ENCODE results near the gene HDGF. TPM values are rescaled to one million over a fixed set of nuclear protein-coding genes. Genes with fewer than 3 reads are reported as not detected.

The HDGF gene
- total RNA-seq, 1 experiment from 2014 or later: 498 TPM

DNA sequence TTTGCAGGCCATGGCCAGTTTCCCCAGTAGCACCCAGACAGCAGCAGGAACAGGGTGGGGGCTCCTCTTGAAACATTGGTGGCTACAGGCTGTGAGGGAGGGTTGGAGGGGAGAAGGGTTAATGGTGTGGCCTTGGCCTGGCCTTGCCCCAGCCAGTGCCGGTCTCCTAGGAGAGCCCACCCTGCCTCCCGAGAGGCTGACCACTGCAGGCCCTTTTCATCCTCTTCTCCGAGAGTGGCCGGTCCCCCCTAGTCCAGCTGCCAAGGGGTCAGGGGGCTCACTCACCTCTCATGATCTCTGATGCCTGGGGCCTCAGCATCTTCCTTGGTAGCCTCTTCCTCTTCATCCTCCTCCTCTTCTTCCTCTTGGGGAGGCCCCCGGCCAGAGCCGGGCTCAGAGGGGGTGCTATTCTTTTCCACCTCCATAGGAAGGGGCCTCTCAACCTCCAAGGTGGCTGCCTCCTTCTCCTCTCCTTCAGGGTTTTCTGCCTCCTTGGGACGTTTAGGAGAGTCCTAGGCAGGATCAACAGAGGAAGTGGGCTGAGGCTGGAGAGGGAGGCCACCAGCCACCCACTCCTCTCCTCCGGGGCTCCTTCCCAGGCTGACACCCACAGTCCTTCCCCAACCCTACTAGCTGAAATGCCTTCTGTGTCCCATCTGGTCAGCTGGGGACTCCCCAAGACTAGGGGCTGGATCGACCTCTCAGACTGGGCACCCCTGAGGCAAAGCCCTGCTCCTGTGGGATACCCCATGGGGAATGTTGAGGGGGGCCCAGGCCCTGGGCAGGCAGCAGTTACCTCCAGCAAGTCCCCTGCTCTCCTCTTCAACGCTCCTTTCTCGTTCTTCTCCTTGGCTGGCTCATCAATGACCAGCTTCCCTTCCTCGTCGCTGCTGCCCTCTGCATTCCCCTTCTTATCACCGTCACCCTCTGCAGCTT, 7.8 kb downstream of the HDGF start:
- Histone ChIP-seq H3K79me2 (ENCODE audit: low read depth) (peaks cover 73% of the 10 kb centered on the region), H3K9me3 (ENCODE audit: insufficient read depth, low read depth) (no peaks in the 10 kb centered on the region), H3F3A (ENCODE audit: insufficient read depth, low read depth) (peaks cover 72% of the 10 kb centered on the region), H3K4me3 (no peak overlapping the region), H3K9me2 (ENCODE audit: insufficient read depth) (no peaks in the 10 kb centered on the region), H2AFZ (no peak overlapping the region), H4K20me1 (ENCODE audit: insufficient read depth) (peaks cover 16% of the 10 kb centered on the region), H3K27ac (peak overlapping the region; percentile 60; the same call in 1 of the 2 replicates), H3K36me3 (ENCODE audit: low read depth) (peaks cover 23% of the 10 kb centered on the region), H3K4me1 (replicated peaks; ENCODE audit: insufficient read depth) (peaks cover 34% of the 10 kb centered on the region), H3K27me3 (ENCODE audit: insufficient read depth, low read depth) (no peaks in the 10 kb centered on the region), H3K4me2 (no peak overlapping the region)
- no peak for DNase-seq
- TF ChIP-seq, protein P1, sequence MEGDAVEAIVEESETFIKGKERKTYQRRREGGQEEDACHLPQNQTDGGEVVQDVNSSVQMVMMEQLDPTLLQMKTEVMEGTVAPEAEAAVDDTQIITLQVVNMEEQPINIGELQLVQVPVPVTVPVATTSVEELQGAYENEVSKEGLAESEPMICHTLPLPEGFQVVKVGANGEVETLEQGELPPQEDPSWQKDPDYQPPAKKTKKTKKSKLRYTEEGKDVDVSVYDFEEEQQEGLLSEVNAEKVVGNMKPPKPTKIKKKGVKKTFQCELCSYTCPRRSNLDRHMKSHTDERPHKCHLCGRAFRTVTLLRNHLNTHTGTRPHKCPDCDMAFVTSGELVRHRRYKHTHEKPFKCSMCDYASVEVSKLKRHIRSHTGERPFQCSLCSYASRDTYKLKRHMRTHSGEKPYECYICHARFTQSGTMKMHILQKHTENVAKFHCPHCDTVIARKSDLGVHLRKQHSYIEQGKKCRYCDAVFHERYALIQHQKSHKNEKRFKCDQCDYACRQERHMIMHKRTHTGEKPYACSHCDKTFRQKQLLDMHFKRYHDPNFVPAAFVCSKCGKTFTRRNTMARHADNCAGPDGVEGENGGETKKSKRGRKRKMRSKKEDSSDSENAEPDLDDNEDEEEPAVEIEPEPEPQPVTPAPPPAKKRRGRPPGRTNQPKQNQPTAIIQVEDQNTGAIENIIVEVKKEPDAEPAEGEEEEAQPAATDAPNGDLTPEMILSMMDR (conservative IDR thresholded peaks at IDR 0.05): no peak
- no peak for TF ChIP-seq EZH2 (IDR thresholded peaks at IDR 0.05; ENCODE audit: low read depth)
- POLR2A ChIA-PET (ENCODE audit: unreplicated experiment): no interaction called here
- BruUV-seq (replicated peaks): TSS peak; percentile 29
- CTCF ChIA-PET: no interaction called here
- intact Hi-C loops (cut with micrococcal nuclease; ENCODE audit: unreplicated experiment): no loop called here

GRCh38 chr1:156742801-156743200, 8.7 kb downstream of the HDGF start:
- Histone ChIP-seq H3K79me2 (ENCODE audit: low read depth) (peaks cover 66% of the 10 kb centered on the region), H3K4me2 (no peak overlapping the region), H3K36me3 (ENCODE audit: low read depth) (peaks cover 23% of the 10 kb centered on the region), H3K27ac (peak overlapping the region; percentile 60; the same call in 1 of the 2 replicates), H3K4me1 (replicated peaks; ENCODE audit: insufficient read depth) (peaks cover 29% of the 10 kb centered on the region), H3K9me2 (ENCODE audit: insufficient read depth) (no peaks in the 10 kb centered on the region), H3F3A (ENCODE audit: insufficient read depth, low read depth) (peaks cover 63% of the 10 kb centered on the region), H4K20me1 (ENCODE audit: insufficient read depth) (peaks cover 16% of the 10 kb centered on the region), H3K4me3 (no peak overlapping the region), H3K9me3 (ENCODE audit: insufficient read depth, low read depth) (no peaks in the 10 kb centered on the region), H2AFZ (no peak overlapping the region), H3K27me3 (ENCODE audit: insufficient read depth, low read depth) (no peaks in the 10 kb centered on the region)
- TF ChIP-seq EZH2 (IDR thresholded peaks at IDR 0.05; ENCODE audit: low read depth): no peak
- TF ChIP-seq, protein P1 (conservative IDR thresholded peaks at IDR 0.05): no peak
- CTCF ChIA-PET: no interaction called here
- no TSS peak for BruUV-seq (replicated peaks)
- POLR2A ChIA-PET (ENCODE audit: unreplicated experiment): no interaction called here
- no peak for DNase-seq
- intact Hi-C loops (cut with micrococcal nuclease; ENCODE audit: unreplicated experiment): no loop called here

DNA sequence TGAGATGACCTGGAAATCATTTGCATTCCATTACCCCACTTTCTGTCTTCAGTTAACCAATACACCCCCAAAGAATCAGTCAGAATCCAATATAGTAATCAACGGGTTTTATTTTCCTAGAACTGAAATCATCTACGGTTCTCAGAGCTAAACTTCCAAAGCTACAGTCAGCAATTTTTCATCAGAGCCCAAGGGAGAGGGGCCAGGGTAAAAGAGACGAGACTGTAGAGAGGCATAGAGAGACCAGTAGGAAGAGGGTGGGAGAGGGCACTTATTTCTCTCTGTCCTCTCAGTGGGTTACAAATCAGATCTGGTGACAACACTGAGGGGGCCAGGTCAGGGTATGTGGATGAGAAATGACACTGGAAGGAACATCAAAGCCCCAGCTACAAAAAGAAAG, 9.5 kb downstream of the HDGF start:
- Histone ChIP-seq H3K4me3 (no peak overlapping the region; the same call in 1 of the 2 replicates), H3F3A (ENCODE audit: insufficient read depth, low read depth) (peaks cover 59% of the 10 kb centered on the region), H3K27me3 (ENCODE audit: insufficient read depth, low read depth) (no peaks in the 10 kb centered on the region), H3K4me1 (replicated peaks; ENCODE audit: insufficient read depth) (peaks cover 24% of the 10 kb centered on the region), H2AFZ (no peak overlapping the region), H3K9me3 (ENCODE audit: insufficient read depth, low read depth) (no peaks in the 10 kb centered on the region), H3K27ac (peak overlapping the region; percentile 60), H4K20me1 (ENCODE audit: insufficient read depth) (peaks cover 16% of the 10 kb centered on the region), H3K9me2 (ENCODE audit: insufficient read depth) (no peaks in the 10 kb centered on the region), H3K4me2 (peak overlapping the region; percentile 67), H3K36me3 (ENCODE audit: low read depth) (peaks cover 23% of the 10 kb centered on the region), H3K79me2 (ENCODE audit: low read depth) (peaks cover 59% of the 10 kb centered on the region)
- intact Hi-C loops (cut with micrococcal nuclease; ENCODE audit: unreplicated experiment): no loop called here
- BruUV-seq (replicated peaks): no TSS peak
- no peak for TF ChIP-seq EZH2 (IDR thresholded peaks at IDR 0.05; ENCODE audit: low read depth)
- TF ChIP-seq, protein P1 (conservative IDR thresholded peaks at IDR 0.05): no peak
- no peak for DNase-seq
- ChIA-PET POLR2A (ENCODE audit: unreplicated experiment) (interaction anchor here (0.6 kb wide), 1 partner anchor 81 kb away, joined by 33 read pairs; no protein-coding TSS in a partner anchor), CTCF (no interaction called here)

Measured in PC-9 (cell line).